Ureter (tissue), 1 donor: ENCODE data around the gene LDLRAD4. TPM values are rescaled to one million over a fixed set of nuclear protein-coding genes. Genes with fewer than 3 reads are reported as not detected.

Experiments
- DNase-seq: peaks from one replicate; pipeline ENCODE4 v3.0.0-alpha.2; 2020; ENCODE audit warnings: low spot score
- total RNA-seq: library from RNA; stranded (reverse); gene quantifications from one replicate; pipeline ENCODE4 v1.2.4, GENCODE V29; 2023
- donor health status: DM: yes; HTN: yes; CAD: no.

The LDLRAD4 gene
- total RNA-seq, 1 donor from 2014 or later = 39.7 TPM

GRCh38 chr18:13570856-13571495 lies 352.4 kb downstream of the LDLRAD4 start:
- no peak for DNase-seq

GRCh38 chr18:13572148-13572547 lies 353.6 kb downstream of the LDLRAD4 start:
- no peak for DNase-seq

- no peak for DNase-seq
Observed at GRCh38 chr18:13572721-13573120, 354.2 kb downstream of the LDLRAD4 start.

- no peak for DNase-seq
Observed at GRCh38 chr18:13573750-13574149, 355.2 kb downstream of the LDLRAD4 start.

- DNase-seq = no peak
Observed at GRCh38 chr18:13574355-13574754, 355.8 kb downstream of the LDLRAD4 start.

- no peak for DNase-seq
Observed at GRCh38 chr18:13574761-13575160, 356.2 kb downstream of the LDLRAD4 start.

GRCh38 chr18:13576598-13576997 lies 358.0 kb downstream of the LDLRAD4 start:
- no peak for DNase-seq

GRCh38 chr18:13577091-13577697 lies 358.6 kb downstream of the LDLRAD4 start:
- no peak for DNase-seq

- no peak for DNase-seq
Observed at GRCh38 chr18:13577781-13578180, 359.2 kb downstream of the LDLRAD4 start.

GRCh38 chr18:13578400-13578799 lies 359.8 kb downstream of the LDLRAD4 start:
- no peak for DNase-seq

GRCh38 chr18:13579874-13580273 lies 361.3 kb downstream of the LDLRAD4 start:
- no peak for DNase-seq

- DNase-seq = no peak
Observed at GRCh38 chr18:13580351-13580750, 361.8 kb downstream of the LDLRAD4 start.

- no peak for DNase-seq
Observed at GRCh38 chr18:13580991-13581390, 362.4 kb downstream of the LDLRAD4 start.

GRCh38 chr18:13581496-13582177 lies 363.1 kb downstream of the LDLRAD4 start:
- DNase-seq = no peak

GRCh38 chr18:13582178-13582670 lies 363.7 kb downstream of the LDLRAD4 start:
- DNase-seq = no peak

GRCh38 chr18:13583576-13584550 lies 365.3 kb downstream of the LDLRAD4 start:
- DNase-seq = no peak

- no peak for DNase-seq
Observed at GRCh38 chr18:13584825-13585224, 366.3 kb downstream of the LDLRAD4 start.

- DNase-seq = no peak
Observed at GRCh38 chr18:13585379-13586153, 367.0 kb downstream of the LDLRAD4 start.

GRCh38 chr18:13587001-13587400 lies 368.4 kb downstream of the LDLRAD4 start:
- DNase-seq = no peak

GRCh38 chr18:13587477-13587876 lies 368.9 kb downstream of the LDLRAD4 start:
- DNase-seq = no peak

- DNase-seq = no peak
Observed at GRCh38 chr18:13587937-13588336, 369.4 kb downstream of the LDLRAD4 start.
